HTR-8/SVneo (cell line): ENCODE measurements around the gene WDR54.
"Not testable (repeated sequence)": the region's sequence is repeated elsewhere in the genome, so short reads cannot be mapped to it uniquely, and the experiment has no call there.

Experiments used
- DNase-seq: peaks from one replicate; pipeline ENCODE4 v3.0.0; 2011; ENCODE audit warnings: low spot score, mixed read lengths; ENCODE audit not compliant: insufficient read length
- FAIRE-seq: peaks from 2 replicates; lab custom pipeline; 2011; peaks lifted over from hg19 to GRCh38; lab: Jason Lieb, UNC

The WDR54 gene

GRCh38 chr2:74426181-74426758 is 4.7 kb downstream of the WDR54 start:
- no peak for FAIRE-seq
- DNase-seq: no peak

GRCh38 chr2:74427551-74427950 is 6.0 kb downstream of the WDR54 start:
- DNase-seq (no peak), FAIRE-seq (no peak)

- FAIRE-seq (no peak), DNase-seq (no peak)
Observed at GRCh38 chr2:74428675-74429074, 7.1 kb downstream of the WDR54 start.

GRCh38 chr2:74429487-74430451 is 8.2 kb downstream of the WDR54 start:
- no peak for FAIRE-seq
- no peak for DNase-seq

- FAIRE-seq: no peak
Observed at GRCh38 chr2:74430502-74430901, 9.0 kb downstream of the WDR54 start.

GRCh38 chr2:74436111-74436805 is 14.7 kb downstream of the WDR54 start:
- no peak for FAIRE-seq
- DNase-seq: no peak

More at GRCh38 chr2:74430502-74430901, 9.0 kb downstream of the WDR54 start:
- no peak for DNase-seq

GRCh38 chr2:74436848-74437695 is 15.5 kb downstream of the WDR54 start:
- no peak for FAIRE-seq
- DNase-seq: no peak

- FAIRE-seq: no peak
- no peak for DNase-seq
Observed at GRCh38 chr2:74438248-74438647, 16.7 kb downstream of the WDR54 start.

- FAIRE-seq (no peak), DNase-seq (no peak)
Observed at GRCh38 chr2:74439373-74439772, 17.8 kb downstream of the WDR54 start.

GRCh38 chr2:74439803-74440377 is 18.4 kb downstream of the WDR54 start:
- peak; percentile 57 for DNase-seq
- peak; percentile 54 for FAIRE-seq

GRCh38 chr2:74440378-74441169 is 19.0 kb downstream of the WDR54 start:
- FAIRE-seq (peak; percentile 84), DNase-seq (peak; percentile 98)

GRCh38 chr2:74441170-74441689 is 19.7 kb downstream of the WDR54 start:
- no peak for FAIRE-seq
- DNase-seq: no peak

- no peak for DNase-seq
- no peak for FAIRE-seq
Observed at GRCh38 chr2:74441690-74442482, 20.4 kb downstream of the WDR54 start, which contains the start of gene RTKN. RTKN (minus strand) TSS chr2:74441937; CDS start chr2:74441816, 121 bp downstream.

- not testable (repeated sequence) for DNase-seq, FAIRE-seq
Observed at GRCh38 chr2:74442483-74443297, 21.2 kb downstream of the WDR54 start.

- no peak for FAIRE-seq
Observed at GRCh38 chr2:74444498-74445318, 23.2 kb downstream of the WDR54 start.

More at GRCh38 chr2:74444498-74445318, 23.2 kb downstream of the WDR54 start:
- DNase-seq: no peak
